OCI-LY1 (cell line): ENCODE results near the gene ZGRF1.

ENCODE experiments used
- EZH2 ChIP-seq: fragments of 200-600 bp; sonication (generic), shearing (Covaris generic); IDR thresholded peaks from 2 replicates; pipeline ENCODE4 v1.8.0; 2017; ENCODE audit warnings: borderline replicate concordance, mixed run types, mild to moderate bottlenecking, antibody characterized with exemption, low read length, moderate library complexity, mixed read lengths
- TF ChIP-seq, protein P1 (sequence below): fragments of 200-600 bp; sonication (generic), shearing (Covaris generic); IDR thresholded peaks from 2 replicates; pipeline ENCODE4 v1.5.1; 2017; ENCODE audit warnings: mild to moderate bottlenecking, antibody characterized with exemption, low read length, moderate library complexity, mixed read lengths

DNA sequence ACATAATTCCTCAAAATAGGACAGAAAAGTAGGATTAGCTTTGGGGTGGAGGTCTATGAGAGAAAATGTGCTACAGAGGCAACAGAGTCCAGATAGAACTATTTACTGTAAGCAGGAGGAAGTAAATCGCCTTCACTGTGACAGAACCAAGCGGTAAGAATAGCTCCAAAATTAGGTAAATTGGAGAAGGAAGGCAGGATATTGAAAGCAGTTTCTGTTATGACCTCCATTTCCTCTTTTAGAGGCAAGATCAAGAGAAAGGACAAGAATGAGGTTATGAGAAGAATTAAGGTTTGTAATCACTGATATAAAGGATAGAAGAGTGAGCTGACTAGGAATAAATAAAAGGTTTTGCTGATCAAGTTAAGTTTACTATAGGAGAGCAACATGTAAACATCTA is 76.6 kb downstream of the ZGRF1 start:
- TF ChIP-seq, protein P1, sequence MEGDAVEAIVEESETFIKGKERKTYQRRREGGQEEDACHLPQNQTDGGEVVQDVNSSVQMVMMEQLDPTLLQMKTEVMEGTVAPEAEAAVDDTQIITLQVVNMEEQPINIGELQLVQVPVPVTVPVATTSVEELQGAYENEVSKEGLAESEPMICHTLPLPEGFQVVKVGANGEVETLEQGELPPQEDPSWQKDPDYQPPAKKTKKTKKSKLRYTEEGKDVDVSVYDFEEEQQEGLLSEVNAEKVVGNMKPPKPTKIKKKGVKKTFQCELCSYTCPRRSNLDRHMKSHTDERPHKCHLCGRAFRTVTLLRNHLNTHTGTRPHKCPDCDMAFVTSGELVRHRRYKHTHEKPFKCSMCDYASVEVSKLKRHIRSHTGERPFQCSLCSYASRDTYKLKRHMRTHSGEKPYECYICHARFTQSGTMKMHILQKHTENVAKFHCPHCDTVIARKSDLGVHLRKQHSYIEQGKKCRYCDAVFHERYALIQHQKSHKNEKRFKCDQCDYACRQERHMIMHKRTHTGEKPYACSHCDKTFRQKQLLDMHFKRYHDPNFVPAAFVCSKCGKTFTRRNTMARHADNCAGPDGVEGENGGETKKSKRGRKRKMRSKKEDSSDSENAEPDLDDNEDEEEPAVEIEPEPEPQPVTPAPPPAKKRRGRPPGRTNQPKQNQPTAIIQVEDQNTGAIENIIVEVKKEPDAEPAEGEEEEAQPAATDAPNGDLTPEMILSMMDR: no peak
- no peak for TF ChIP-seq EZH2
